HG03378 (cell line): ENCODE data around the gene FAM3B.

ENCODE experiments used
- ATAC-seq: cut with Tn5 transposase; IDR thresholded peaks from one replicate; pipeline ENCODE4 v1.9.1; 2021; ENCODE audit warnings: mild to moderate bottlenecking, moderate library complexity; ENCODE audit not compliant: unreplicated experiment

FAM3B gene

DNA sequence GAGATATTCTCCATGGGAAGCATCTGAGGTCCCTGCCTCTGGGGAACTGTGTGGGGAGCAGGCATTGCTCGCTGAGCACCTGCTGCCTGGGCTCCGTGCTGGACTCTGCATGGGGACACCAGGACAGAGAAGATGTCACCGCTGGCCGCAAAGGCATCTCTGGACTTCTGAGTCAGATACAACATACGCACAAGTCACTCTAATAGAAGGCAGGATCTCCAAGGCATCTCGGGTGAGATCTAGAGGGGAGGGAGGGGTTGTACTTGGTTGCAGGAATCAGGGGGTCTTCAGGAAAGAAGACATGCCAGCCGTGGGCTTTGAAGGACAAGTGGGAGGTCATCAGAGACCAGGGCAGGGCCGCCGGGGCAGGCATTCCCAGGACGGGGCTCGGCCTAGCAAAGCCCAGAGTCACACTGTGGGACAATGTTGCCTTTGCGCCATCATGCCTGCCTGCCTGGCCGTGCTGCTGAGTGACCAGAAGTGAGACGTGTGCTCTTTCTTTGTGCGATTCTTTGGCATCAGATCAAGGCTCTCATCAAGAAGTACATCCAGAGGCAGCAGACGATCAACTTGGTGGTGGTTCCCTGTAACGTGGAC lies 73.5 kb downstream of the FAM3B start:
- ATAC-seq, result no peak

DNA sequence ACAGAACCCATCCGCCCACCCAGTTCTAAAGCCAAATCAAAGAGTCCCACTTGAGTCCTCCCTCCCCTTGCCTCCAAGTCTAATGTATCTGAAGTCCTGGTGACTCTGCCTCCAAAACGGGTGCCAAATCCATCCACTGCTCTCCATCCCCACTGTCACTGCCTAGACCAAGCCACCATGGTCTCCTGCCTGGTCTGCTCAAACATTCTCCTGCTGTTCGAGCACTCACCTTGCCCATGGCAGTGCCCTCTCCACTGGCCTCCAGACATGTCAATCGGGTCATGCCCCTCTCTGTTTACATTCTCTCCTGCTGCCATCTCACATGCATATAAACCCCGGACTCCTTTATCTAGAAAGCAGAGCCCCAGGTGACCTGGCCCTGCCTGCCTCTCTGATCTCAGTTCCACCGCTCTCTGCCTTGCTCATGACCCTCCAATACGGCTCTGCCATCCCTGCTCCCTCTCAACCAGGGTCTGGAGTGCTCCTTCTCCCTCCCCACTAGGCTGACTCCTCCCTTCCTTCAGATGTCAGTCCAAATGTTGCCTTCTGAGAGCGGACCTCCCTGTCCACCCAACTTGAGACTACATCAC lies 77.4 kb downstream of the FAM3B start:
- no peak for ATAC-seq

DNA sequence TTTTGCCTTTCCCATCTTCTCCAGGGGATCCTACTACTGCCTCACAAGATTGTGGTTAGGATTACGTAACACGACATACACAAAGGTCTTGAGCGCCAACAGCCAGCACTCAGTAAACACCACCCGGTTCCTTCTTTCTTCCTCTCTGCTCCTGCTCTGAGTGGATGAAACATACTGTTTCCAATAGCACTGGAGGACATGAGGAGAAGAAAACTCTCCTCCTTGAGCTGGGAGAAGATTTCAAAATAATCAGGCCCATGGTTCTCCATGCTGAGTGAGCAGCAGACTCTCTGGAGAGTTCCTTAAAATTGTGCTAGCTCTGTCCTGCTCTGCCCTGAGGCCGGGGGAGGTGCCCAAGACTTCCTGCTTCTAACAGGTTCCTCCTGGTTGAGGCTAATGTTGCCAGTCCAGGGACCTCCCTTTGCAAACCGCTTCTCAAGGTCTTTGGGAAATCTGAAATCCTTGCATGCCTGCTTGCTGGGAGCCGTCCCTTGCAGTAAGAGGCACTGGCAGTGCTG lies 80.0 kb downstream of the FAM3B start:
- no peak for ATAC-seq

DNA sequence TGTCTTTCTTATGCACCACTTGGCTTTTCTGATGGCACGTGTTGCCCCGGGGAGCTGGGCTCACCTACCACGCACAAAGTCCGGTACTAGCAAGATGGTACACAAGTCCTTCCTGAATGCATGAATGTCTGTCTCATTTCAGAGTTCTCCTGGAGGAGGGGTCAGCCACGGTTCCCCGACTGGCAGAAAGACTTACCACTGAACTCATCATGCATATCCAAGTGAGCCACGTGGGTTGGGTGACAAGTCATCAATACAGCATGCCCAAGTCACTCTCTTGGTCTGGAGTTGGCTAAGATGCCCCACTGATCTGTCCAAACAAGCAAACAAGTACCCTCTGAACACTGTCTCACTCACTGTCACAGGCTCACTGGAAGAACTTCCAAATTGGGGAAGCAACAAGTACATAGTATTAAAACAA lies 80.9 kb downstream of the FAM3B start:
- no peak for ATAC-seq

DNA sequence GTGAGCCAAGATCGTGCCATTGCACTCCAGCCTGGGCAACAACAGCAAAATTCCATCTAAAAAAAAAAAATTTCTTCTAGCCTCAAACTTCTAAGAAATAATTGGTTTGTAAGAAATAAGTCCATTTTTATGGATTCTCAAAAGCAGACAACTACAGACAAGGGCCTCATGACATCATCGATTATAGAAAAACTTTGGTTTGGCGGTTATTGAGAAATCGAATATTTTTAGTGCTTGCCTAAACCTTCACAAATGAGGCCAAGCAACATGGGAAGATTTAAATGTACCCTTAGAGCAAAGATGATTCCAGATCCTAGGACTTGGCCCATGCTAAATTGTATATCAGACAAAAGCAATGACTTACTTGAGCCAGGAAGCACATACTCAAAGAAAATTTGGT lies 81.7 kb downstream of the FAM3B start:
- no peak for ATAC-seq

DNA sequence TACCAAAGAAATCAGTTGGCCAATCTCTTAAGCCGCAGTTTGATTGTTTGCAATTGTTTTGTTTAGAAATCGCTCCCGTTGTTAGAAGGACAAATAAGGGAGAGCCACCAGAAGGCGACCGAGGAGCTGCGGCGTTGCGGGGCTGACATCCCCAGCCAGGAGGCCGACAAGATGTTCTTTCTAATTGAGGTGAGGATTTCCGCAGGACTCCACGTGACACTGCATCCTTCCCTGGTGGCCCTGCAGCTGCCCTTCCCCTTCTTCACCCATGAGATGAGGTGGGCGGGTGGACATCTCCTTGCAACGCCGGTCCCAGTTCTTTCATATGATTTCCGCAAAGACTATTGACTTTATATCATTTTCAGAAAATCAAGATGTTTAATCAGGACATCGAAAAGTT lies 82.2 kb downstream of the FAM3B start:
- ATAC-seq, result no peak

DNA sequence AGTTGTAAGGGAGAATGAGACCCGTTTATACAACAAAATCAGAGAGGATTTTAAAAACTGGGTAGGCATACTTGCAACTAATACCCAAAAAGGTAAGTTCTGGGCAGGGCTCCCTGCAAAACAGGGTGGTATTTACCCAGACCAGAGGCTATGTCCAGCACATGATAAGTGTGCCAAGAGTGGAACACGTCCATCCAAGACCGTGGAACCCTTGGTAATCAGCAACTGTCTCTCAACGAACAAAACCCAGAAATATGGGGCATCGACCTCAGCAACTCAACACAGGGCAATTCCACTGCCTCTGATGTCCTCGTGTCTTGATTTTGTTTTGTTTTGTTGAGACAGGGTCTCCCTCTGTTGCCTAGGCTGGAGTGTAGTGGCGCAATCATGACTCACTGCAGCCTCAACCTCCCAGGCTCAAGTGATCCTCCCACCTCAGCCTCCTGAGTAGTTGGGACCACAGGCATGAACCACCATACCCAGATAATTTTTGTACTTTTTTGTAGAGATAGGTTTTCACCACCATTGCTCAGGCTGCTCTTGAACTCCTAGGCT lies 82.7 kb downstream of the FAM3B start:
- ATAC-seq, result no peak

DNA sequence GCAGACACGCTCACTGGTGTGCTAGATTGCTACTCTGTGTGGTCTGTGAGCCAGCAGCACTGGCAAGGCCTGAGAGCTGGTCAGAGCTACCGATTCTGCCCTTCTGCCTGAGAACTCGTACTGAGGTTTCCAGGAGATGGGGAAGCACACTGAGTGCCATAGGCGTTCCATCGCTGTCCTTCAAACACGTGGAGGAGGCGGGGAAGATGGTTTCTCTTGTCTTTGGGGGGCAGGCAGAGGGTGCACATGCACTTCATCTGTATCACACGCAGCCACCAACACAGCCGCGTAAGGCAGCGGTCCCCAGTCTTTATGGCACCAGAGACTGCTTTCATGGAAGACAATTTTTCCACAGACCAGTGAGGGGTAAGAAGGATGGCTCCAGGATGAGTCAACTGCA lies 85.6 kb downstream of the FAM3B start:
- no peak for ATAC-seq

DNA sequence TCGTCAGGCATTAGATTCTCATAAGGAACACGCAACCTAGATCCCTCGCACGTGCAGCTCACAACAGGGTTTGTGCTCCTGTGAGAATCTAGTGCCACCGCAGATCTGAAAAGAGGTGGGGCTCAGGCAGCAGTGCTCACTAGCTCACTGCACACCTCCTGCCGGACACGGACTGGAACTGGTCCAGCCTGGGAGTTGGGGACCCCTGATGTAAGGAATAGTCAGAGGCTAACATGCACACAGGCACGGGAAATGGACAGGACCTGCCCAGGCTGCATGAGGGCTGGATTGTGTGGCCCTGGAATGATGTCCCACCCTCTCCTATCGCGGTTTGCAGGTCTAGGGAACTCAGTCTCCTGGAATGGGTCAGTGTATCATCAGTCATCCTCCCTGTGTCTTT lies 86.2 kb downstream of the FAM3B start:
- no peak for ATAC-seq

DNA sequence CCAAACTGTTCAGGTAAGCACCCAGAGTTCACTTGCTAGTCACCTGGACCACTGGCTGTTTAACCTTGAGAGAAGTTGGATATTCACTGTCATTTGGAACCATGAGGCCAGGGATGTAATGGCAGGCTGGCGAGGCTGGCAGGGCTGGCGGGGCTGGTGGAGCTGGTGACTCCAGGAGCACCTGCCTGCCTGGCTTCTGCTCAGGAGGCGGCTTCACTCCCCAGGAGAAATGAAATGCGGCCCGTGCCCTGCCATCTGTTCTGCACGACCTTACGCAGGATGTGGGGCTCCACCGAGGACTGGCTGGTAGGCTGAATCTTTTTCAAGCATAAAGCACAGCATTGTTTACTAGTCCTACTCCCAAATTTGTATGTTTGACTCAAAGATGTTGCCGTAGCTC lies 86.7 kb downstream of the FAM3B start:
- no peak for ATAC-seq

DNA sequence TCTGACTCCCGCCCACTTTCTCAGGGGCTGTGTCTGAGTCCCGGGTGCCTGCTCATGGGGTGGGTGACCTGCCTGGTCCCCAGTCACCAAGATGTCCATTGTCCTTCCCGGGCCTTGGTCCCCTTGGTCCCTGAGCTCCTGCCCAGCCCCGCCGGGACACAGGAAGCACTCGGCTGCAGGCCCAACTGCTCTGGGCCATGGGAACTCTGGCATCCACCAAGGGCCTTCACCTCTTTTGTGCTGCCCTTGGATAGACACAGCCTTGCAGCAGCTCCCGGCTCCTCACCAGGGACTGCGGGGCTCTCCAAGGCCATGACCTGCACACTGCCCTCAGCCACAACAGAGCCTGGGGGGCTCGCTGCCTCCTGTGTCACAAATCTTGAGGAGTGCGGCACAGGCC lies 87.4 kb downstream of the FAM3B start:
- no peak for ATAC-seq

DNA sequence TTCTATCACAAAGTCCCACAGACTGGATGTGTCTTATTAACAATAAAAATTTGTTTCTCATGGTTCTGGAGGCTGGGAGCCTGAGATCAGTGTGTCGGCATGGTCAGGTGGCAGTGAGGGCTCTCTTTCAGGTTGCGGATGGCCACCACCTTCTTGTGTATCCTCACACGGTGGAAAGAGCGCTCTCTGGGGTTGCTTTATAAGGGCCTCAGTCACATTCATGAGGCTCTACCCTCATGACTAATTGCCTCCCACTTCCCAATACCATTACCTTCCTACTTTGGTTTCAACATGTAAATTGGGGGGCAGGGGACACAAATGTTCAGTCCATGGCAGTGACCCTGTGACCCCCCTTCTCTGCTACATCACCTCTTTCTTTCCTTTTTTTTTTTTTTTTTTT lies 88.7 kb downstream of the FAM3B start:
- ATAC-seq, result no peak

DNA sequence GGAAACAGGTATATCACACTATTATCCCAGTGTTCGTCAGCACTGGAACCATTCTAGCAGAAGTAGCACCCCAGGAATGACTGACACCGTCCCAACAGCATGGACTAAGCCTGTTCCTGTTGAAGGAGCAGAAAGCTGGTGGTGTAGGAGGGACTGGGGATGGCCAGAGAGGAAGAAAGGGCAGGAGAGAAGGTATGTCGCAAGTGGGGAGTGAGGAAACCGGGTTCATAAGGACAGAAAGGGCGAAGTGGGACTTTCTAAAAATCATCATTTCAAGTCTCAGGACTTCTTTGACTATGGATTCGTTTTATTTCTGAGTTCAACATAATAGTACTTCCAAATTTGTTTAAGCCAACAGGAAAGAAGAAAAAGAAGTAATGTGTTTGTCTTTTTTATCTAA lies 89.7 kb downstream of the FAM3B start:
- ATAC-seq, result no peak
